ENCODE results near the gene ARHGAP30. TPM values are rescaled to one million over a fixed set of nuclear protein-coding genes. Genes with fewer than 3 reads are reported as not detected.
"Not testable (repeated sequence)": the region's sequence is repeated elsewhere in the genome, so short reads cannot be mapped to it uniquely, and the experiment has no call there.

The ARHGAP30 gene
- total RNA-seq, 3 donors from 2014 or later = 3.8 to 9.0 (median 8.1) TPM

GRCh38 chr1:161068306-161069234 is 1.1 kb downstream of the ARHGAP30 start:
- ATAC-seq (peak; percentile 84), DNase-seq (peak; percentile 72 to 87 (median 74))
- Histone ChIP-seq H3K4me1 (ENCODE audit: low read depth) (no peaks in the 10 kb centered on the region), H3K9me3 (no peaks in the 10 kb centered on the region), H3K4me3 (peak overlapping the region; percentile 24), H3K36me3 (ENCODE audit: low read depth) (no peaks in the 10 kb centered on the region)
- no peak for TF ChIP-seq CTCF (IDR thresholded peaks at IDR 0.05)
- intact Hi-C loops (cut with DNase I, micrococcal nuclease) = no loop called here

- no peak overlapping the region for H3K4me3 ChIP-seq
- ATAC-seq = no peak
- intact Hi-C loops (cut with DNase I, micrococcal nuclease) = no loop called here
Observed at GRCh38 chr1:161066694-161067093, 3.0 kb downstream of the ARHGAP30 start.

GRCh38 chr1:161065681-161066080 is 4.0 kb downstream of the ARHGAP30 start:
- H3K9me3 ChIP-seq; H3K4me3 ChIP-seq; intact Hi-C loops (cut with DNase I, micrococcal nuclease); H3K36me3 ChIP-seq (ENCODE audit: low read depth); ATAC-seq; H3K4me1 ChIP-seq (ENCODE audit: low read depth); DNase-seq: not testable (repeated sequence)

More at GRCh38 chr1:161066694-161067093, 3.0 kb downstream of the ARHGAP30 start:
- H3K4me1 ChIP-seq (ENCODE audit: low read depth) = no peaks in the 10 kb centered on the region
- H3K9me3 ChIP-seq = no peaks in the 10 kb centered on the region
- DNase-seq = no peak
- no peak for TF ChIP-seq CTCF (IDR thresholded peaks at IDR 0.05)
- no peaks in the 10 kb centered on the region for H3K36me3 ChIP-seq (ENCODE audit: low read depth)

- ATAC-seq; H3K4me1 ChIP-seq (ENCODE audit: low read depth); H3K4me3 ChIP-seq; DNase-seq; H3K9me3 ChIP-seq; H3K36me3 ChIP-seq (ENCODE audit: low read depth); intact Hi-C loops (cut with DNase I, micrococcal nuclease): not testable (repeated sequence)
Observed at GRCh38 chr1:161063936-161064335, 5.8 kb downstream of the ARHGAP30 start.

GRCh38 chr1:161061419-161061818 is 8.3 kb downstream of the ARHGAP30 start:
- Histone ChIP-seq H3K36me3 (ENCODE audit: low read depth) (no peaks in the 10 kb centered on the region), H3K4me1 (ENCODE audit: low read depth) (peaks cover 3% of the 10 kb centered on the region), H3K9me3 (no peaks in the 10 kb centered on the region), H3K4me3 (no peak overlapping the region)
- no peak for TF ChIP-seq CTCF (IDR thresholded peaks at IDR 0.05)
- intact Hi-C loops (cut with DNase I, micrococcal nuclease) = no loop called here
- DNase-seq (no peak), ATAC-seq (no peak)

GRCh38 chr1:161059293-161059692 is 10.4 kb downstream of the ARHGAP30 start:
- Histone ChIP-seq H3K36me3 (ENCODE audit: low read depth) (no peaks in the 10 kb centered on the region), H3K9me3 (no peaks in the 10 kb centered on the region), H3K4me3 (no peak overlapping the region), H3K4me1 (ENCODE audit: low read depth) (peaks cover 3% of the 10 kb centered on the region)
- TF ChIP-seq CTCF (IDR thresholded peaks at IDR 0.05) = no peak
- no peak for ATAC-seq
- intact Hi-C loops (cut with DNase I, micrococcal nuclease) = no loop called here
- no peak for DNase-seq
